WTC11 (cell line): ENCODE data around the gene OPRM1. TPM values are rescaled to one million over a fixed set of nuclear protein-coding genes. Genes with fewer than 3 reads are reported as not detected.

Experiments
- ATAC-seq: fragments of 200-7000 bp; cut with Tn5 transposase; 2 replicates; pipeline ENCODE4 v1.10.0; 2021; ENCODE audit warnings: mild to moderate bottlenecking, moderate library complexity
- CTCF ChIA-PET: fragments of 300-600 bp; sonication (Branson Sonifier 250); formaldehyde crosslinking; loops from one replicate; lab custom pipeline; 2021; ENCODE audit warnings: antibody characterized with exemption; lab: Charles Lee
- POLR2A ChIA-PET: fragments of 350-600 bp; sonication (Branson Sonifier 250); formaldehyde crosslinking; loops from one replicate; lab custom pipeline; 2021; ENCODE audit warnings: antibody characterized with exemption; lab: Charles Lee
- DNase-seq: peaks from one replicate; pipeline ENCODE4 v3.0.0; 2021; ENCODE audit warnings: low spot score
- H3K27ac Mint-ChIP-seq: 2 replicates; pipeline ENCODE4 v1.8.0; 2021; ENCODE audit warnings: mixed read lengths
- H3K27me3 Mint-ChIP-seq: 2 replicates; pipeline ENCODE4 v1.8.0; 2021; ENCODE audit warnings: low read depth, mild to moderate bottlenecking, moderate library complexity, mixed read lengths
- H3K36me3 Mint-ChIP-seq: 2 replicates; pipeline ENCODE4 v1.8.0; 2021; ENCODE audit warnings: mixed read lengths
- H3K4me1 Mint-ChIP-seq: 2 replicates; pipeline ENCODE4 v1.8.0; 2022; ENCODE audit warnings: mixed read lengths
- H3K4me3 Mint-ChIP-seq: 2 replicates; pipeline ENCODE4 v1.8.0; 2021; ENCODE audit warnings: mild to moderate bottlenecking, moderate library complexity, mixed read lengths
- H3K9me3 Mint-ChIP-seq: 2 replicates; pipeline ENCODE4 v1.8.0; 2021; ENCODE audit warnings: mixed read lengths
- ATF2 ChIP-seq: sonication (generic); formaldehyde crosslinking; IDR thresholded peaks from 2 replicates; pipeline ENCODE4 v1.8.1; 2022; ENCODE audit warnings: low read depth, missing genetic modification reagents, borderline replicate concordance
- CREB1 ChIP-seq: sonication (generic); formaldehyde crosslinking; IDR thresholded peaks from 2 replicates; pipeline ENCODE4 v1.8.0; 2023; ENCODE audit warnings: mild to moderate bottlenecking, missing genetic modification reagents
- E2F1 ChIP-seq: sonication (generic); formaldehyde crosslinking; IDR thresholded peaks from 2 replicates; pipeline ENCODE4 v1.8.0; 2022; ENCODE audit warnings: mild to moderate bottlenecking, missing genetic modification reagents
- JAZF1 ChIP-seq: fragments of 250-450 bp; sonication (Bioruptor Pico); IDR thresholded peaks from 2 replicates; pipeline ENCODE4 v1.9.0; 2021; ENCODE audit warnings: moderate library complexity, mild to moderate bottlenecking, inconsistent platforms
- KAT7 ChIP-seq: sonication (generic); formaldehyde crosslinking; IDR thresholded peaks from 2 replicates; pipeline ENCODE4 v1.8.1; 2023; ENCODE audit warnings: missing genetic modification reagents, mild to moderate bottlenecking, borderline replicate concordance
- MAX ChIP-seq: sonication (generic); formaldehyde crosslinking; IDR thresholded peaks from 2 replicates; pipeline ENCODE4 v1.8.0; 2022; ENCODE audit warnings: mild to moderate bottlenecking, missing genetic modification reagents
- MXD4 ChIP-seq: fragments of 250-450 bp; sonication (Bioruptor Pico); IDR thresholded peaks from 2 replicates; pipeline ENCODE4 v1.8.0; 2021; ENCODE audit warnings: mild to moderate bottlenecking, moderate library complexity, borderline replicate concordance
- NFYB ChIP-seq: sonication (generic); formaldehyde crosslinking; conservative IDR thresholded peaks from 2 replicates; pipeline ENCODE4 v1.8.0; 2022; ENCODE audit warnings: low read depth, missing genetic modification reagents
- NR3C1 ChIP-seq: sonication (generic); formaldehyde crosslinking; conservative IDR thresholded peaks from 2 replicates; pipeline ENCODE4 v1.8.1; 2023; ENCODE audit warnings: low read depth, mild to moderate bottlenecking, missing genetic modification reagents
- RELA ChIP-seq: sonication (generic); formaldehyde crosslinking; IDR thresholded peaks from 2 replicates; pipeline ENCODE4 v1.8.1; 2022; ENCODE audit warnings: missing genetic modification reagents, mild to moderate bottlenecking, borderline replicate concordance
- SMAD3 ChIP-seq: sonication (generic); formaldehyde crosslinking; IDR thresholded peaks from 2 replicates; pipeline ENCODE4 v1.8.0; 2022; ENCODE audit warnings: missing genetic modification reagents, mild to moderate bottlenecking, borderline replicate concordance
- TEAD1 ChIP-seq: sonication (generic); formaldehyde crosslinking; IDR thresholded peaks from 2 replicates; pipeline ENCODE4 v1.8.0; 2022; ENCODE audit warnings: mild to moderate bottlenecking, missing genetic modification reagents
- ZMAT4 ChIP-seq: fragments of 250-450 bp; sonication (Bioruptor Pico); IDR thresholded peaks from 2 replicates; pipeline ENCODE4 v1.9.0; 2021; ENCODE audit warnings: mild to moderate bottlenecking
- ZNF219 ChIP-seq: sonication (generic); formaldehyde crosslinking; IDR thresholded peaks from 2 replicates; pipeline ENCODE4 v1.8.0; 2023; ENCODE audit warnings: missing genetic modification reagents, mild to moderate bottlenecking, borderline replicate concordance
- ZNF232 ChIP-seq: sonication (generic); formaldehyde crosslinking; IDR thresholded peaks from 2 replicates; pipeline ENCODE4 v1.8.0; 2022; ENCODE audit warnings: mild to moderate bottlenecking, missing genetic modification reagents
- ZNF281 ChIP-seq: sonication (generic); formaldehyde crosslinking; IDR thresholded peaks from 2 replicates; pipeline ENCODE4 v1.8.0; 2023; ENCODE audit warnings: mild to moderate bottlenecking, missing genetic modification reagents
- ZNF396 ChIP-seq: fragments of 250-450 bp; sonication (Bioruptor Pico); IDR thresholded peaks from 2 replicates; pipeline ENCODE4 v1.8.0; 2021; ENCODE audit warnings: mild to moderate bottlenecking, moderate library complexity, borderline replicate concordance
- total RNA-seq: library from RNA; stranded (reverse); gene quantifications from 3 replicates; pipeline ENCODE4 v1.2.3, GENCODE V29; 2021
- TF ChIP-seq, protein P1 (sequence below): sonication (generic); formaldehyde crosslinking; IDR thresholded peaks from 2 replicates; pipeline ENCODE4 v1.8.1; 2022; ENCODE audit warnings: missing genetic modification reagents, borderline replicate concordance
- TF ChIP-seq, protein P2 (sequence below): sonication (generic); formaldehyde crosslinking; IDR thresholded peaks from 2 replicates; pipeline ENCODE4 v1.8.0; 2022; ENCODE audit warnings: mild to moderate bottlenecking, missing genetic modification reagents

The OPRM1 gene
- total RNA-seq, 1 experiment from 2014 or later = not detected

DNA sequence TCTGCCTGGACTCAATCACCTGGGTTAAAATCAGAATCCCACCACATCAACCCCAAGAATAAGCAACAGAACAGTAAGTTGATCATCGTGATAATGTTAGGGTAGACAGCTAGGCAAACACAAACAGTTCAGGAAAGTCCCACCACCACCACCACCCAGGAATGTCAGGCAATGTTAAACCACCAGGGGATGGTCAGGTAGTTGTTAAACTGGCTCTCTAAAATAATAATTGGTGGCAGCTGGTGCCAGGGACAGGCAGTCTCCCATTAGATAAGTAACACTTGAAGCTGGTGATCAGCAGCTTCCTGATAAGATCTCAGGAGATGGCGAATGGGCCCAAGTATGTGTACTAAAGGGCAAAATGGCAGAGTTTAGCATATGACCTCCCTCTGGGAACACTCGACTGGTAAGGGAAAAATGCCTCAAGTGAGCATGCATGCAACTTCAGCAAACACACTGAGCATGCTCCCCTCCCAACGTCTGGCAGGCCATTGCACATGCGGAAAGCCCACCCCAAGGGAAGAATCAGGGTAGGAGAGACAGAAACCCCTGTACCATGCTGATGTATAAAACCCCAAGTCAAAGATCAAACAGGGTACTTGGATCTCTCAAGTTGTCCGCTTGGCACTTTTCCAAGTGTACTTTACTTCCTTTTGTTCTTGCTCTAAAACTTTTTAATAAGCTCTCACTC is 250.9 kb downstream of the OPRM1 start (continued):
- no peak for TF ChIP-seq ZNF281

DNA sequence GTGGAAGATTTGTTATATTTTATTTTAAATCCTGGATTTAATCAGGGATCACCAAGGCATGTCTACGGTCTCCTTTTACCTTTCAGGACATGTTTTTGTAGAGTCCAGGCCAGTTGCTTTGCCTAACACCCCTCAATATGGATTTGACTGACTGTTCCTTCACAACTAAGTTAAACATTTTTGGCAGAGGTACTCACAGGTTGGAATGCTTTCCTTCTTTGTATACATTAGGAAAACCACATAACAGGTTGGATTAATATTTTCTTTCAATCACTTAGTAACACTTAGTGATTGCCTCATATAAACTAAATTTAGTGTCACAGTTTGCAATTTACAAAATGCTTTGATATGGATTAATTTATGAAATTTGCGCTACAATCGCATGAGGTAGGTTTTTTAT is 253.0 kb downstream of the OPRM1 start:
- Mint-ChIP-seq H3K27me3 (no peaks in the 10 kb centered on the region), H3K27ac (no peak overlapping the region), H3K4me3 (no peak overlapping the region), H3K4me1 (0 out of 2 replicates have a peak, but pooled peaks cover 2% of the 10 kb centered on the region), H3K36me3 (peaks cover 3% of the 10 kb centered on the region; the same call in 1 of the 2 replicates), H3K9me3 (peaks cover 15% of the 10 kb centered on the region)
- CTCF ChIA-PET = interaction anchor here (0.6 kb wide), 1 partner anchor 88 kb away, joined by 6 read pairs; no protein-coding TSS in a partner anchor
- no peak for DNase-seq
- ATAC-seq = no peak
- POLR2A ChIA-PET = no interaction called here
- TF ChIP-seq MAX = no peak

DNA sequence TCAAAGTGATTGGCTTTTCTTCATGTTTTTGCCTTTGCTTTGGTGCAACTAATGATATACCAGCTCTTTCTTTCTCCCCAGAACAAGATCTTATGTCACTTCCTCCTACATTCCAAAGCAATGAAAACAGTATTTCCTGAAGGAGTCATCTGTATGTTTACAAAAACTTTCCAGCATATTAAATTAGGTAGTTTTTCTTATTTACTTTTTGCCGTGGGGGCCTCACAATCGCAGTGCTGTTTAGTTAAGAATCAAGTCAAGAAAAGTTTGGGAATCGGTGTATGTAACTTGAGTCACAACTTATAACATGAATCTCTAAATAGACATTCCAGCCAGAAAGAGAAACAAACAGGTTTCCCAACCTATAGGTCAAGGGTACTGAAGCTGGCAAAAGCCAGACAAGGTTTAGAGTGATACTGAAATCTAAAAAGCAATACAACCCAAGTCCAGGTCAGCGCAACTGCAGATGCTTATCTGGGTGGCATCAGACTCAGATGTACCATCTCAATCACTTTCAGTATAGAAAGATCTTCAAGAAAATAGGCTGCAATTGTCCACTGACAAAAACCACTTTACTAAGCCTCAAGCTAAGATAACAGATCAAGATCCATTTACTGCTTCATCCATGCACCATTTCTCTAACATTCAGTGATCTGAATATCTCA is 253.9 kb downstream of the OPRM1 start:
- H3K4me1 Mint-ChIP-seq = peaks cover 8% of the 10 kb centered on the region; the same call in 1 of the 2 replicates
- CTCF ChIA-PET = no interaction called here
- peaks cover 3% of the 10 kb centered on the region; the same call in 1 of the 2 replicates for H3K36me3 Mint-ChIP-seq
- DNase-seq (no peak), ATAC-seq (no peak)
- TF ChIP-seq ZNF219 = no peak
- TF ChIP-seq RELA (CRISPR knock-in tag) = no peak
- no peak overlapping the region for H3K27ac Mint-ChIP-seq
- no peak overlapping the region for H3K4me3 Mint-ChIP-seq
- POLR2A ChIA-PET = no interaction called here
- H3K9me3 Mint-ChIP-seq = peaks cover 15% of the 10 kb centered on the region
- no peaks in the 10 kb centered on the region for H3K27me3 Mint-ChIP-seq

GRCh38 chr6:154295733-154296132 is 256.7 kb downstream of the OPRM1 start:
- Mint-ChIP-seq H3K36me3 (no peaks in the 10 kb centered on the region), H3K27ac (no peak overlapping the region), H3K27me3 (no peaks in the 10 kb centered on the region), H3K4me1 (peaks cover 8% of the 10 kb centered on the region; the same call in 1 of the 2 replicates), H3K4me3 (no peak overlapping the region), H3K9me3 (peaks cover 8% of the 10 kb centered on the region)
- ChIA-PET CTCF (no interaction called here), POLR2A (no interaction called here)
- DNase-seq (no peak), ATAC-seq (no peak)
- TF ChIP-seq TEAD1 (CRISPR knock-in tag) (no peak), NR3C1 (CRISPR knock-in tag) (no peak), SMAD3 (CRISPR knock-in tag) (no peak), JAZF1 (CRISPR knock-in tag) (no peak), NFYB (no peak), ZMAT4 (no peak), ATF2 (CRISPR knock-in tag) (no peak), KAT7 (CRISPR knock-in tag) (no peak), MXD4 (CRISPR knock-in tag) (no peak), CREB1 (no peak), ZNF396 (no peak), E2F1 (CRISPR knock-in tag) (no peak), ZNF232 (CRISPR knock-in tag) (no peak)
- TF ChIP-seq, protein P1, sequence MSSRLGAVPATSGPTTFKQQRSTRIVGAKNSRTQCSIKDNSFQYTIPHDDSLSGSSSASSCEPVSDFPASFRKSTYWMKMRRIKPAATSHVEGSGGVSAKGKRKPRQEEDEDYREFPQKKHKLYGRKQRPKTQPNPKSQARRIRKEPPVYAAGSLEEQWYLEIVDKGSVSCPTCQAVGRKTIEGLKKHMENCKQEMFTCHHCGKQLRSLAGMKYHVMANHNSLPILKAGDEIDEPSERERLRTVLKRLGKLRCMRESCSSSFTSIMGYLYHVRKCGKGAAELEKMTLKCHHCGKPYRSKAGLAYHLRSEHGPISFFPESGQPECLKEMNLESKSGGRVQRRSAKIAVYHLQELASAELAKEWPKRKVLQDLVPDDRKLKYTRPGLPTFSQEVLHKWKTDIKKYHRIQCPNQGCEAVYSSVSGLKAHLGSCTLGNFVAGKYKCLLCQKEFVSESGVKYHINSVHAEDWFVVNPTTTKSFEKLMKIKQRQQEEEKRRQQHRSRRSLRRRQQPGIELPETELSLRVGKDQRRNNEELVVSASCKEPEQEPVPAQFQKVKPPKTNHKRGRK (CRISPR knock-in tag) = no peak
- TF ChIP-seq, protein P2, sequence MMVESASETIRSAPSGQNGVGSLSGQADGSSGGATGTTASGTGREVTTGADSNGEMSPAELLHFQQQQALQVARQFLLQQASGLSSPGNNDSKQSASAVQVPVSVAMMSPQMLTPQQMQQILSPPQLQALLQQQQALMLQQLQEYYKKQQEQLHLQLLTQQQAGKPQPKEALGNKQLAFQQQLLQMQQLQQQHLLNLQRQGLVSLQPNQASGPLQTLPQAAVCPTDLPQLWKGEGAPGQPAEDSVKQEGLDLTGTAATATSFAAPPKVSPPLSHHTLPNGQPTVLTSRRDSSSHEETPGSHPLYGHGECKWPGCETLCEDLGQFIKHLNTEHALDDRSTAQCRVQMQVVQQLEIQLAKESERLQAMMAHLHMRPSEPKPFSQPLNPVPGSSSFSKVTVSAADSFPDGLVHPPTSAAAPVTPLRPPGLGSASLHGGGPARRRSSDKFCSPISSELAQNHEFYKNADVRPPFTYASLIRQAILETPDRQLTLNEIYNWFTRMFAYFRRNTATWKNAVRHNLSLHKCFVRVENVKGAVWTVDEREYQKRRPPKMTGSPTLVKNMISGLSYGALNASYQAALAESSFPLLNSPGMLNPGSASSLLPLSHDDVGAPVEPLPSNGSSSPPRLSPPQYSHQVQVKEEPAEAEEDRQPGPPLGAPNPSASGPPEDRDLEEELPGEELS = no peak
